Measurements from ENCODE around the gene FDXACB1.

The FDXACB1 gene
- 0.49 to 5.6 (median 3.6) reads per million in 18 experiments for total RNA-seq

- peak; percentile 95 to 96 for DNase-seq
These were observed at the start of gene FDXACB1, which contains the start of gene CFAP68 for GRCh38 chr11:111878849-111879636. FDXACB1 (minus strand) TSS chr11:111879165; CDS start chr11:111879132, 33 bp downstream. CFAP68 (plus strand) TSS chr11:111879541; CDS start chr11:111879561, 20 bp downstream.

GRCh38 chr11:111926505-111927391, 47.8 kb upstream of the FDXACB1 start:
- peak; percentile 97 to 98 for DNase-seq

GRCh38 chr11:111925953-111926352, 47.0 kb upstream of the FDXACB1 start:
- no peak for DNase-seq

- no peak for DNase-seq
These were observed 45.0 kb upstream of the FDXACB1 start for GRCh38 chr11:111923951-111924350.

GRCh38 chr11:111923351-111923788, 44.4 kb upstream of the FDXACB1 start:
- no peak for DNase-seq

- peak; percentile 14 to 47 for DNase-seq
These were observed 43.8 kb upstream of the FDXACB1 start for GRCh38 chr11:111922803-111923202.

GRCh38 chr11:111921541-111922230, 42.7 kb upstream of the FDXACB1 start:
- DNase-seq = no peak

- no peak for DNase-seq
These were observed 41.9 kb upstream of the FDXACB1 start for GRCh38 chr11:111920908-111921307.

- DNase-seq = no peak
These were observed 39.7 kb upstream of the FDXACB1 start, which contains the start of gene C11orf52 for GRCh38 chr11:111918390-111919256. C11orf52 (plus strand) TSS chr11:111918913; CDS start chr11:111918973, 60 bp downstream.

- DNase-seq = no peak
These were observed 38.8 kb upstream of the FDXACB1 start for GRCh38 chr11:111917788-111918187.

GRCh38 chr11:111917312-111917711, 38.3 kb upstream of the FDXACB1 start:
- DNase-seq = no peak

- DNase-seq = no peak
These were observed 37.8 kb upstream of the FDXACB1 start for GRCh38 chr11:111916768-111917167.

GRCh38 chr11:111913997-111914396, 35.0 kb upstream of the FDXACB1 start:
- no peak for DNase-seq

GRCh38 chr11:111913031-111913861, 34.3 kb upstream of the FDXACB1 start:
- no peak for DNase-seq

GRCh38 chr11:111912535-111912934, 33.6 kb upstream of the FDXACB1 start, which contains the start of gene HSPB2:
HSPB2 (plus strand) TSS chr11:111912734; CDS start chr11:111912830, 96 bp downstream.
- no peak for DNase-seq

GRCh38 chr11:111911563-111912401, 32.8 kb upstream of the FDXACB1 start, which contains the start of gene CRYAB:
CRYAB (minus strand) TSS chr11:111911770; CDS start chr11:111911724, 46 bp downstream.
- DNase-seq = no peak

GRCh38 chr11:111910676-111911562, 32.0 kb upstream of the FDXACB1 start:
- no peak for DNase-seq

GRCh38 chr11:111909378-111909777, 30.4 kb upstream of the FDXACB1 start:
- DNase-seq = no peak
